Measurements from ENCODE around the gene GRIA1.

Gene GRIA1

DNA sequence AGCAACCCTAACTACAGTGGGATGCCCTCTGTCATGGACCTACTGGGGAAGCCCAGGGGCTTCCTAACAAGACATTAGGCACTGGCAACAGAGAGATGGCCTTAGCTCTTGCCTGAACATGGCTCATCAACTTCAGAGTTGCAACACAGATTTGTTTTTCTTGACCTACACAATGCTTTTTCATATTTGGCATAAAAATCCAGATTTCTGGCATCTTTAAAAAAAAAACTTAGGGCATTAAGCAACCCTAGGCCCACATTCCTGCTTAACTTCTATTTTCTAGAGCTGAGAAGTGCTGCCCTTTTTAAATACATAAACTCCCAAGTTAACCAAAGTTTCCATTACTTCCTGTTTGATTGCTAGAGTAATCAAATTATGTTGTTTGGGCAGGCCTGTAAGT lies 8.0 kb downstream of the GRIA1 start:
- DNase-seq (ENCODE audit: low read depth in 3 of 3), result no peak

DNA sequence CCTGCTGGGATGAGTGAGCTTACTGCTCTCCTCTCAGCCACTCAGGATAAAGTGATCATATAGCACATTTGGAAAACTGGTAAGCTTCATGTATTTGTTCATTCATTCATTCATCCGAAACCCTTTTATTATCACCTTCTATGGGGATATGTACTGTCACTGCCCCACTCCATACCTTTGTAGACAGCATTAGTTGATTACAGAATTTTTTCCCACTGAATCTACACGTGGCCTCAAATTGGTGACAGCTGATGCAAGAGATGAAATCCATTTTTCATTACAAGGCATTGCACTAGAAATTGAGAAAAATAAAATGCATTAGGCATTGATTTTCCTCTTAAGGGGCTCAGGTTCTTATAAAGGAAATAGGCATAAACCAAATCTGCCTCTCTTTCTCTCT lies 9.7 kb downstream of the GRIA1 start:
- no peak for DNase-seq (ENCODE audit: low read depth in 3 of 3)

DNA sequence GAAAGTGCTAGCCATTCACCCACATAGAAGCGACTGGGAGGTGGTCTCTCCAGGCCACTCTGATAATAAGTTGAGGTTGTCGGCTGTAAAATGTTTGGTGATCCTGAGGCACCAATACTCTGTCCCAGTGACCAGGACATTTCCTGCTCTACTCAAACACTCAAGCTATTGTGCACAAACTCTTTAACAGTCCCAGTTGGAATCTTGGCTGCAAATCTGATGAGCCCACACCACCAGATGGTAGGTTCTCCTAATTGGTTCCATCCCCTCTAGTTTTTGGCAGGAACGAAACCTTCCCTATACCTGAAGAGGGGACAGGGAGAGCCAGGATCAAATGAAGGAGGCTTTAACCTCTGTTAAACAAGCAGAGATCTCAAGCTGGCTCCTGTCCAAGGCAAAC lies 14.3 kb downstream of the GRIA1 start:
- no peak for DNase-seq (ENCODE audit: low read depth in 3 of 3)

DNA sequence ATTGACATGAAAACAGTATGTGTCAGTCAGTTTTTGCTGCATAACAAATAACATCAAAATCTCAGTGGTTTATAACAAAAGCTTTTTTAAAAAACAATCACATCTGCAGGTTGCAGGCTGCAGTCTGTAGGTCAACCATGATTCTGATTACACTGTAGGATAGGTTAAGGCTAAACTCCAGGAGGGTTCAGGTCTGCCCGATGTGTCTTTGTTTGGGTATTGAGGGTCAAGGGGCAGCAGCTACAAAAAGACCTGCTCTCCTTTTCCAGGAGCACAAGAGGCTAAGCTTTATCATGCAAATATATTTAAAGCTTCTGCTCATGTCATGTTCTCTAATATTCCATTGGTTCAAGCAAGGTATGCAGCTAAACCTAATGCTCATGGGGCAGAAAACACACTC lies 18.2 kb downstream of the GRIA1 start:
- no peak for DNase-seq (ENCODE audit: low read depth in 3 of 3)

DNA sequence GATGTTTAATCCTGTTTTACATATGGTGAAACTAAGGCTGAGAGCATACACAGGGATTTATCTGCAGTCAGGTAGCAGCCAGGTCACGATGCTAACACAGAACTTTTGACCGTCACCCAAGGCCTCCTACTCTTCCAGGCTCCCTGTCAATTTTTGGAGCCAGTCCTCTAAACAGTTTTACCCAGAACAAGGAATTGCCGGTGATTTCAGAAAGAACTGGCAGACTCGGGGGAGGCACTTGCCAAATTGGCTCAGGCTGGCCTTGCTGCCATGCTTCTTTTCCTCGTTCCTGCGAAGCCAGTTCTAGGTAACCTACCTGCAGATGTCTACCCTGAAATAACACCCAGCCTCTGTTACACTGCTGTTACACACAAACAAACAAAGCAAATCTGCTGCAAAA lies 21.2 kb downstream of the GRIA1 start:
- DNase-seq (ENCODE audit: low read depth in 3 of 3), result no peak

- DNase-seq (ENCODE audit: low read depth in 3 of 3), result no peak
Measured at GRCh38 chr5:153513156-153513555, 22.7 kb downstream of the GRIA1 start.

- no peak for DNase-seq (ENCODE audit: low read depth in 3 of 3)
Measured at GRCh38 chr5:153515301-153515700, 24.8 kb downstream of the GRIA1 start.

- DNase-seq (ENCODE audit: low read depth in 3 of 3), result no peak
Measured at GRCh38 chr5:153516504-153517240, 26.2 kb downstream of the GRIA1 start.

- no peak for DNase-seq (ENCODE audit: low read depth in 3 of 3)
Measured at GRCh38 chr5:153517241-153517611, 26.8 kb downstream of the GRIA1 start.

DNA sequence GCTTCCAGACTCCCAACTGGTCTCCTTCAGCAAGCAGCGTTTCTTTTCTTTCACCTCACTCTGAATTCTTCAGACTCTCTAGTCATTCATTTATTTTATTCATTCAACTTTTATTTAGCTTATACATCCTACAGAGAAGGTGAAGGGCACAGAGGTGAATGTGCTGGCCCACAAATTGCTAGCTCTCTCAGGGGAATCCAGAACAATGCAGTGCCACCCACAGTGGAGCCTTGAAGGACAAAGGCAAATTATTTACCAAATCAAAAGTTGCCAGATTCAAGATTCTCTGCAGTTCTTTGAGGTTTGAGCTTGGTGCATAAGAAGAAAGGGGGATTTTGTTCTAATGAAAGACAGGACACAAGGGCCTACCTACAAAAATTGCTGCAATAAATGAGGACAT lies 29.7 kb downstream of the GRIA1 start:
- DNase-seq (ENCODE audit: low read depth in 3 of 3), result no peak

DNA sequence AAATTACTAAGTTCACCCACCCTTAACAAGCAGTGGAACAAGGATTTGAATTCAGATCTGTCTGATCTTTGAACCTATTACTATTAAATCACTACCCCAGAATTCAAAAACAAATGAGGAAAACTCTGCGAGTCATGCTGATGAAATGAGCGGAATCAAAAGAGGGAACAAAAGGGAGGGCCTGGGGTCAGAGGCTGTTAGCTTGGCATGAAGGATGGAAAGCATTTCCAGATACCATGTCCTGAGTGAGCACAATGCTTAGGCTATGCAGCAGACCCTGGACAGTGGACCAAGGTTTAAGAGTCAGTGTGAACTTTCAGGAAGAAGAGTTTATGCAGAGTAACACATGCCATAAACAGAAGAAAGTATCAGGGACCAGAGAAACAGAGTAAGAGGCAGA lies 30.5 kb downstream of the GRIA1 start:
- DNase-seq (ENCODE audit: low read depth in 3 of 3), result no peak

DNA sequence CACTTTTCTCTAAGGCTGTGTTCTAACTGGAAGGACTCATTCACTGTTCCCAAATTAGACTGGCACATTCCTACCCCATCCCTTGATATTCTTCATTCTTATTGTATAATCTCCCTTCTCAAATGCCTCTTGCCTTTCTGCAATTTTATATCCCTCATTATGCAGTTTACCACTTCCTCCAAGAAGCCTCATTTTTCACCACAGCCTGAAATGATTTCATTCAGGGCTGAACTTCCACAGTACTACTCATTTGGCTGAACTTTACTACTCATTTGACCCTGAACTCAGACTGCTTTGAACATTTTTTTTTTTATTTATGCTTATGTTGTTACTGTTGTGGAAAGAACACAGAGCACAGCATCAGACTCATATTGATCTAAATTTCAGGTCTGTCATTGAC lies 32.7 kb downstream of the GRIA1 start:
- no peak for DNase-seq (ENCODE audit: low read depth in 3 of 3)

GRCh38 chr5:153523831-153524230 lies 33.4 kb downstream of the GRIA1 start:
- no peak for DNase-seq (ENCODE audit: low read depth in 3 of 3)

- no peak for DNase-seq (ENCODE audit: low read depth in 3 of 3)
Measured at GRCh38 chr5:153525536-153525935, 35.1 kb downstream of the GRIA1 start.

GRCh38 chr5:153530357-153531143 lies 40.1 kb downstream of the GRIA1 start:
- DNase-seq (ENCODE audit: low read depth in 3 of 3), result no peak

GRCh38 chr5:153533546-153533945 lies 43.1 kb downstream of the GRIA1 start:
- DNase-seq (ENCODE audit: low read depth in 3 of 3), result no peak

- no peak for DNase-seq (ENCODE audit: low read depth in 3 of 3)
Measured at GRCh38 chr5:153534102-153534501, 43.6 kb downstream of the GRIA1 start.

DNA sequence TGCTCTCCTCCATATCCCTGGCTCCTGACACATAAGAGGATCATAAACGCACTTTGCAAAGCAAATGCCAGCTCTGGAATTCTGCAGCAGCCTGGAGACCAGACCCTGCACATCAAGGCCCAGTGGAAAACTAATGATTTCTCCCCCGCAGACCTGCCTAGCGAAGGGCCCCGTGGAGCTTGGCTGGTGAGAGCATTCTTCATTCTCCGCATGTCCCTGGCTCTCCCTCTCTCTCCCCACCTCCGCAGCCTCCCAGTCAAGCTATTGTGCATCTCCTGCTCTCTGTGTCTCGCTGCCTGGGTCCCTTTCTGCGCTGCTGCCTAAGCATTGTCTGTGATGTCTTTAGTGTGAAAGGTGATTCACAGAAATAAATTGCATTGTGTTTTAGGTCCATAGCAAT lies 46.7 kb downstream of the GRIA1 start:
- DNase-seq (ENCODE audit: low read depth in 3 of 3), result no peak

- DNase-seq (ENCODE audit: low read depth in 3 of 3), result no peak
Measured at GRCh38 chr5:153539983-153540382, 49.5 kb downstream of the GRIA1 start.

DNA sequence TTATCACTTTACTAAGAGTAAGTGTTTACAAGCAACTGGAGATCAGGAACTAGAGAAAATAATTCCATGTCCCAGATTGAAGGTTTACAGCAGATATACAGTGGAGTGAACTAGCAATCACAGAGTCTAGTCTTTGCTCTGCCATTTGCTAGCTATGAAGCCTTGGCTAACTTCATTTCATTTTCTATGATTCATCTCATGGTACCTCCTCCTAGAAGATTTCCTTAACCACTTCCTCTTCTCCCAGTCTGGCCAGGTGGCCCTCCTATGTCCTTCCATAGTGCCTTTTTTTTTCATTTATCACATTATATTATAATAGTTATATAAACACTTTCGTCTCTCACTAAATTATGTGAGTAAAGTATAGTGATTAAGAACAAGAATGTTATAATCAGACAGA lies 52.1 kb downstream of the GRIA1 start:
- no peak for DNase-seq (ENCODE audit: low read depth in 3 of 3)

DNA sequence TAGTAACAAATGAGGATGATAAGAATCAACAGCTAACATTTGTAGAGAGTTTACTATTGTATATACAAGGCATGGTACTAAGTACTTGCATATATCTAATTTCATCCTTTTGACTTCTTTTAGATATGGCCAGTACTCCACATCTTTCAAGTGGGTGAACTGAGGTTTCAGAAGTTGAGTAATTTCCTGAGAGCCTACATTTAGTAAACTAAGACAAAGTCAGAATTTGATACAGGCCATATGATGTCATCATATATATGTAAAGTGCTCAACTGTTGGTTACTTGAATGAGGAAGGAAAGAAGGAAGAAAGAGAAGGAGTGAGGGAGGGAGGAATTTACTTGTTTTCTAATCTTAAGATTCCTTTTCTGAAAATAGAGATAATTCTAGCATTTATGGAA lies 52.8 kb downstream of the GRIA1 start:
- no peak for DNase-seq (ENCODE audit: low read depth in 3 of 3)

DNA sequence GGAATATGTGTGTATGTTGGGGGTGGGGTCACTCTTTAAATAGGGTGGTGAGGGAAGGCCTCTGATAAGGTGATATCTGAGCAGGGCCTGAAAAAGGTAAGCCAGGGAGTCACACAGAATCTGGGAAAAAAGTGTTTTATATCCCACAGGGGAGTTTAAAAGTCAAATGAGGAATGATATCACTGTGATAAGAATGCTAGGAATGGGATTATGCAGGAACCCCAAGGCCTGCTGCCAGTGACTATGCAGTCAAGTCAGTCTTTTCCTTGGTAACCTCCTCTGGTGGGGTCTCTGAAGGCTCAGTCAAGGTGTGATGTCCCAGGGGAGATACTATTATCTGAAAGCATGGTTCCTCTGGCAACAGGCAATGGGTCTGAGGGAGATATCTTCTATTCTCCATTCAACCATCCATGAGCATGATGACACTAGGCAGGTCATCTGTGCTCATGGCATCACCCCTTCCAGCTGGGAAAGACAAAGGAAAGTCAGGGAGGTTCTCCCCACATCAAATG lies 53.5 kb downstream of the GRIA1 start:
- DNase-seq (ENCODE audit: low read depth in 3 of 3), result no peak

DNA sequence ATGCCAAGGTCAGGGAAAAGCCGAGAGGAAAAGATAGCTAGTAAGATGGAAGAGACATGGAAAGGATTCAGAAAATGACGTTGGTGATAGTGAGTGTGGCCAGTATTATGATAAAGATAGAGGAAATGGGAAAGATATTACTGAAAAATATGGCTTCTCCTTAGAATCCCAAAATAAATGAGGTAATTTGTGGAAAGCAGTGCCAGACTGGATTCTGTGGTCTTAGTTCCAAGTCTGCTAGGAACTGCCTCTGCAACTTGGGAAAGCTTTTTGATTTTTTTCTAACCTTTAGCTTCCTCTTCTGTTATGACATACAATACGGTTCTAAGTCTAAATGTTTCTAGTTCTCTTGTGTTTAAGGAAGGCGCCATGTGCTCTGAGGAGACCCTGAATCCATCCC lies 54.2 kb downstream of the GRIA1 start:
- DNase-seq (ENCODE audit: low read depth in 3 of 3), result no peak
